Panc1 (cell line): Measurements from ENCODE around the gene TFB2M. TPM values are rescaled to one million over a fixed set of nuclear protein-coding genes. Genes with fewer than 3 reads are reported as not detected.

Experiments
- ATAC-seq: fragments of 200-7000 bp; cut with Tn5 transposase; 2 replicates; pipeline ENCODE4 v1.9.1; 2020; ENCODE audit warnings: mild to moderate bottlenecking, moderate library complexity
- BruUV-seq: library from RNA; stranded (reverse); fragments of 400-500 nt; replicated peaks from 2 replicates; lab custom pipeline; 2021; lab: Mats Ljungman, UMichigan
- CTCF ChIA-PET: fragments of 300-600 bp; sonication (Branson Sonifier 250); formaldehyde crosslinking; loops from one replicate; lab custom pipeline; 2022; ENCODE audit warnings: antibody characterized with exemption; lab: Charles Lee
- POLR2A ChIA-PET: fragments of 300-600 bp; sonication (Branson Sonifier 250); formaldehyde crosslinking; loops from one replicate; lab custom pipeline; 2022; ENCODE audit warnings: antibody characterized with exemption; lab: Charles Lee
- DNase-seq: peaks from one replicate; pipeline ENCODE4 v3.0.0-alpha.2; 2010; ENCODE audit warnings: low read depth, low spot score
- H3K27ac ChIP-seq: 2 replicates; pipeline ENCODE4 v1.5.1; 2011; ENCODE audit warnings: mild to moderate bottlenecking, low read length, inconsistent platforms
- H3K27me3 ChIP-seq: fragments of 200-500 bp; sonication (Bioruptor generic); 2 replicates; pipeline ENCODE4 v1.6.0; 2014; ENCODE audit warnings: low read length, inconsistent platforms; ENCODE audit not compliant: control insufficient read depth, insufficient read depth
- H3K36me3 ChIP-seq: fragments of 200-500 bp; sonication (Bioruptor generic); 2 replicates; pipeline ENCODE4 v1.5.1; 2014; ENCODE audit warnings: inconsistent platforms, mild to moderate bottlenecking, low read length, moderate library complexity; ENCODE audit not compliant: control insufficient read depth, insufficient read depth
- H3K4me1 ChIP-seq: 2 replicates; pipeline ENCODE4 v1.5.1; 2011; ENCODE audit warnings: inconsistent platforms, mild to moderate bottlenecking, low read length, moderate library complexity; ENCODE audit not compliant: control insufficient read depth, insufficient read depth
- H3K4me3 ChIP-seq, 2 experiments: 2 replicates each; pipeline ENCODE4 v1.5.1; 2011 to 2012; ENCODE audit warnings: low read depth in 2 of 2, low read length in 2 of 2, mild to moderate bottlenecking in 2 of 2, inconsistent platforms in 1 of 2, moderate library complexity in 1 of 2
- H3K9me3 ChIP-seq: fragments of 200-500 bp; sonication (Bioruptor generic); 2 replicates; pipeline ENCODE4 v1.5.1; 2014; ENCODE audit warnings: low read depth, mild to moderate bottlenecking, inconsistent platforms, low read length, moderate library complexity; ENCODE audit not compliant: control insufficient read depth, insufficient read depth
- CTCF ChIP-seq: fragments of 450-650 bp; IDR thresholded peaks from 2 replicates; pipeline ENCODE4 v1.5.1; 2017; ENCODE audit warnings: mild to moderate bottlenecking
- POLR2AphosphoS5 ChIP-seq: IDR thresholded peaks from 2 replicates; pipeline ENCODE4 v1.6.1; 2012; ENCODE audit warnings: mild to moderate bottlenecking, low read depth, low read length, moderate library complexity
- REST ChIP-seq, 2 experiments: IDR thresholded peaks; 2 replicates each; pipeline ENCODE4 v1.6.1; 2011 to 2012; ENCODE audit warnings: low read depth in 2 of 2, control low read depth in 1 of 2, low read length in 1 of 2, mild to moderate bottlenecking in 1 of 2, moderate library complexity in 1 of 2; ENCODE audit not compliant: insufficient read depth in 1 of 2
- SIN3A ChIP-seq: IDR thresholded peaks from 2 replicates; pipeline ENCODE4 v1.6.1; 2012; ENCODE audit warnings: low read depth, mild to moderate bottlenecking, low read length, moderate library complexity, borderline replicate concordance; ENCODE audit not compliant: insufficient read depth
- TCF7L2 ChIP-seq: IDR thresholded peaks from 2 replicates; pipeline ENCODE4 v1.6.1; 2011; ENCODE audit warnings: mild to moderate bottlenecking, low read depth, low read length, inconsistent platforms
- in situ Hi-C: cut with HindIII; loops from 2 replicates; pipeline ENCODE4 v1.10.0; 2016; ENCODE audit warnings: low sequenced_read_pairs, low pct_unique_long_range_greater_than_20kb
- intact Hi-C: fragments of 100-400 bp; cut with micrococcal nuclease; formaldehyde crosslinking; loops from one replicate; pipeline ENCODE4 v1.10.0; 2022; ENCODE audit not compliant: unreplicated experiment
- total RNA-seq: library from RNA; stranded (reverse); gene quantifications from one replicate; pipeline ENCODE4 v1.2.1, GENCODE V29; 2021; ENCODE audit not compliant: unreplicated experiment

The TFB2M gene
- total RNA-seq, 1 experiment from 2014 or later = 21.0 TPM

- no TSS peak for BruUV-seq
- TF ChIP-seq REST (IDR thresholded peaks at IDR 0.05; ENCODE audit: insufficient read depth in 1 of 2, low read depth in 2 of 2, low read length in 1 of 2) (no peak), SIN3A (no peak), POLR2AphosphoS5 (no peak), TCF7L2 (no peak), CTCF (no peak)
- Histone ChIP-seq H3K9me3 (no peaks in the 10 kb centered on the region), H3K27ac (peak overlapping the region; percentile 84), H3K4me1 (peaks cover 30% of the 10 kb centered on the region), H3K27me3 (no peaks in the 10 kb centered on the region), H3K36me3 (no peaks in the 10 kb centered on the region), H3K4me3 (no peak overlapping the region)
- intact Hi-C loops (no loop called here), in situ Hi-C loops (no loop called here)
- CTCF ChIA-PET = no interaction called here
- DNase-seq = no peak
- POLR2A ChIA-PET = no interaction called here
- no peak for ATAC-seq
Measured at GRCh38 chr1:246609632-246610031, 43.6 kb upstream of the TFB2M start.

DNA sequence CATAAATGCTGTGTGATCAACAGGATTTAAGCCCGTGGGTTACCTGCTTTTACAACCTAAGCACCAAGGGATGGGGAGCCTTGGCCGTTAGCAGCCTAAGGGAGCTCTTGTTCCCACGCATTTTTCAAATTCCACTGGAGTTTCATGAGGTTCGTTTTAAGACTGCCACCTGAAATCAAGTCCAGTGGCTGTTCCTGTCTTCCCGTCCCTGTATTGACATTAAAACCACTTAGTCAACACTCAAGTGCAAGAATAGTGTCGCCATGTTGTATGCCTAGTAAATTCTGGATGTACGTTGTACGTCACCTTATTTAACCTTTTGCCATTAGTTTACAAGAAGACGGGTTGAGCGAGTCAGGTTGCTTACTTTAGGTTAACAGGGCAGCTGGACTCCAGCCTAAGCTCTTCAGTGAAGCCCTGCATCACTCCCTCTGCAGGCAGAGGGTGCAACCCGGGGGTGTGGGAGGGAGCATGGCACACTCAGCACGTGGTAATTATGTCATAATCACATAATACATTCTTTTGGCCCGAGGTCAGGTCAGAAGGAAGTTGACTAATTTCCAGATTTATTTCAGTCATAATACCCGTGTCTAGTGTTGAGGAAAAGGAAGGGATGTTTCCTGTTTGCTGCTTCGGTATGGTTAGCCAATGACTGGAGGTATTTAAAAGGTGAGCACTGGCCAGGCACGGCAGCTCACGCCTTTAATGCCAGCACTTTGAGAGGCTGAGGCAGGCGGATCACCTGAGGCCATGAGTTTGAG lies 42.7 kb upstream of the TFB2M start:
- TF ChIP-seq REST (IDR thresholded peaks at IDR 0.05; ENCODE audit: insufficient read depth in 1 of 2, low read depth in 2 of 2, low read length in 1 of 2) = no peak
- TF ChIP-seq TCF7L2 = no peak
- no peak for TF ChIP-seq SIN3A
- TF ChIP-seq CTCF = no peak
- no peak for TF ChIP-seq POLR2AphosphoS5
- Histone ChIP-seq H3K27ac (peak overlapping the region; percentile 84), H3K9me3 (peaks cover 1% of the 10 kb centered on the region; the same call in 1 of the 2 replicates), H3K4me1 (peaks cover 30% of the 10 kb centered on the region), H3K4me3 (peak overlapping the region; percentile 5 to 33; a peak in 3 of 4 replicates), H3K36me3 (no peaks in the 10 kb centered on the region), H3K27me3 (no peaks in the 10 kb centered on the region)
- ChIA-PET CTCF (no interaction called here), POLR2A (interaction anchor here (0.5 kb wide), 1 partner anchor 1186 kb away, joined by 7 read pairs; no protein-coding TSS in a partner anchor)
- DNase-seq (peak; percentile 96), ATAC-seq (peak; percentile 92)
- intact Hi-C loops = no loop called here
- in situ Hi-C loops = no loop called here
- no TSS peak for BruUV-seq
